Muscle of leg (tissue), 11 donors: ENCODE data around the gene SEMA3D. TPM values are rescaled to one million over a fixed set of nuclear protein-coding genes. Genes with fewer than 3 reads are reported as not detected.

Experiments used
- DNase-seq: peaks from one replicate; pipeline ENCODE4 v3.0.0; 2013
- H3K27ac ChIP-seq: one replicate; pipeline ENCODE4 v1.5.1; 2013; ENCODE audit warnings: mild to moderate bottlenecking, low read length, control low read depth
- H3K27me3 ChIP-seq: one replicate; pipeline ENCODE4 v1.6.1; 2013; ENCODE audit warnings: low read length; ENCODE audit not compliant: control insufficient read depth, insufficient read depth
- H3K36me3 ChIP-seq: one replicate; pipeline ENCODE4 v1.6.1; 2013; ENCODE audit warnings: low read length; ENCODE audit not compliant: control insufficient read depth, insufficient read depth
- H3K4me1 ChIP-seq: one replicate; pipeline ENCODE4 v1.6.1; 2013; ENCODE audit warnings: low read length; ENCODE audit not compliant: control insufficient read depth, insufficient read depth
- H3K4me3 ChIP-seq: one replicate; pipeline ENCODE4 v1.5.1; 2013; ENCODE audit warnings: low read length, control low read depth
- H3K9me3 ChIP-seq: replicated peaks from 2 replicates; pipeline ENCODE4 v1.6.1; 2013; ENCODE audit warnings: low read depth, low read length; ENCODE audit not compliant: control insufficient read depth
- WGBS: methylation state at CpG from one replicate; pipeline ENCODE4 v1.1.5; 2013; ENCODE audit warnings: missing lambda C conversion rate; ENCODE audit not compliant: insufficient coverage; 5-methylcytosine and 5-hydroxymethylcytosine counted together
- polyA plus RNA-seq, 8 donors: library from polyadenylated mRNA; unstranded; fragments of 120-200 nt; gene quantifications; one replicate each; pipeline versions ENCODE4 v1.2.1 to v1.2.3, GENCODE V29; 2013; ENCODE audit warnings: inconsistent platforms in 1 of 8, low replicate concordance in 1 of 8; ENCODE audit not compliant: insufficient read length in 8 of 8, insufficient read depth in 1 of 8
- total RNA-seq: library from RNA; stranded (reverse); fragments of 120-200 nt; gene quantifications from one replicate; pipeline ENCODE4 v1.2.4, GENCODE V29; 2013

The SEMA3D gene
- total and polyA plus RNA-seq, 9 donors = 8.5 to 29.3 (median 18.7) TPM

- peak; percentile 33 for DNase-seq
- no CpG with 5 or more reads among the region's 1 CpG for WGBS
- no peaks in the 10 kb centered on the region for H3K9me3 ChIP-seq
- no peak overlapping the region for H3K4me3 ChIP-seq
- no peaks in the 10 kb centered on the region for H3K36me3 ChIP-seq
- H3K4me1 ChIP-seq = no peaks in the 10 kb centered on the region
- no peaks in the 10 kb centered on the region for H3K27me3 ChIP-seq
- no peak overlapping the region for H3K27ac ChIP-seq
These were observed 22.5 kb downstream of the SEMA3D start for GRCh38 chr7:85164376-85164775.

DNA sequence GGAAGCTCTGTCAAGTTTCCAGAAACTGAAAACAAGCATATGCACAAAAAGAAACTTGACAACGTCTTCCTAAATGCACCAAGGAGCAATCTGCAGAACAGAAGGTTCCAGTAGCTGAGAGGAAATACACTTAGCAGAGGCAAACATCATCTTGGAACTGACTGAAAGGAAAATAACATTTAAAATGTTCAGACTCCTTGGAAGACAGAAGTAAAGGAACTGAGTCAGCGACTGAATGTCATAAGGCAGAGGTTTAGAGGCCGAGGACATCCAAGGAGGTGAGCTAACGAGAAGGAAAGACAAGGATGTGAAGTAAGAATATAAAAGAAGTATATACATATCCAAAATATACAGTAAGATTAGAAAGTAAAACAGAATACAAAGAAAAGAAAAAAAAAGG is 24.1 kb downstream of the SEMA3D start:
- no CpG with 5 or more reads among the region's 4 CpGs for WGBS
- Histone ChIP-seq H3K9me3 (no peaks in the 10 kb centered on the region), H3K4me1 (no peaks in the 10 kb centered on the region), H3K4me3 (no peak overlapping the region), H3K36me3 (no peaks in the 10 kb centered on the region), H3K27me3 (no peaks in the 10 kb centered on the region), H3K27ac (no peak overlapping the region)
- DNase-seq = peak; percentile 87

DNA sequence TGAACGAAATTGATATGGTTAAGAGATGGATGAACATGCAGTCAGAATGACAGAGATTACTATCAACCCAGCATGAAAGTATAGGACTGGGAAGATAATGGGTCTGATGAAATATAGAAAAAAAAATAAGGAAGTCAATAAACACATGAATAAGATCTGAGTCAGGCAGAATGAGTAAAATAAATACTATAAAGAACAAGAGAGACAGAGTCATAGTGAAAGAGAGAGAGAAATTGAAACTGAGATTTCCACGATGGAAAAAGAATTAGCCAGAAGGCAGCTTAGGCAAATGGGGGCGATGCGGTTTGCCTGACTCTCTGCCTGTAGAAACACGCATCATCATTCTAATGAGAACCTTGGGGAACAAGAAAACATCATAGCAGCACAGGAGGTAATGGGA is 26.6 kb downstream of the SEMA3D start:
- DNase-seq = no peak
- Histone ChIP-seq H3K4me3 (no peak overlapping the region), H3K27me3 (no peaks in the 10 kb centered on the region), H3K9me3 (no peaks in the 10 kb centered on the region), H3K27ac (no peak overlapping the region), H3K4me1 (no peaks in the 10 kb centered on the region), H3K36me3 (no peaks in the 10 kb centered on the region)
- WGBS = 97% methylated on average over 4 of the region's 5 CpGs

GRCh38 chr7:85159003-85159402 is 27.9 kb downstream of the SEMA3D start:
- no peaks in the 10 kb centered on the region for H3K36me3 ChIP-seq
- no CpG with 5 or more reads among the region's 1 CpG for WGBS
- H3K4me1 ChIP-seq = no peaks in the 10 kb centered on the region
- H3K9me3 ChIP-seq = no peaks in the 10 kb centered on the region
- no peak overlapping the region for H3K4me3 ChIP-seq
- DNase-seq = no peak
- no peaks in the 10 kb centered on the region for H3K27me3 ChIP-seq
- no peak overlapping the region for H3K27ac ChIP-seq

- H3K4me1 ChIP-seq = no peaks in the 10 kb centered on the region
- H3K4me3 ChIP-seq = no peak overlapping the region
- no peaks in the 10 kb centered on the region for H3K9me3 ChIP-seq
- no peaks in the 10 kb centered on the region for H3K27me3 ChIP-seq
- H3K36me3 ChIP-seq = no peaks in the 10 kb centered on the region
- no peak for DNase-seq
- no peak overlapping the region for H3K27ac ChIP-seq
- WGBS = no CpG with 5 or more reads among the region's 1 CpG
These were observed 30.1 kb downstream of the SEMA3D start for GRCh38 chr7:85156661-85157208.

DNA sequence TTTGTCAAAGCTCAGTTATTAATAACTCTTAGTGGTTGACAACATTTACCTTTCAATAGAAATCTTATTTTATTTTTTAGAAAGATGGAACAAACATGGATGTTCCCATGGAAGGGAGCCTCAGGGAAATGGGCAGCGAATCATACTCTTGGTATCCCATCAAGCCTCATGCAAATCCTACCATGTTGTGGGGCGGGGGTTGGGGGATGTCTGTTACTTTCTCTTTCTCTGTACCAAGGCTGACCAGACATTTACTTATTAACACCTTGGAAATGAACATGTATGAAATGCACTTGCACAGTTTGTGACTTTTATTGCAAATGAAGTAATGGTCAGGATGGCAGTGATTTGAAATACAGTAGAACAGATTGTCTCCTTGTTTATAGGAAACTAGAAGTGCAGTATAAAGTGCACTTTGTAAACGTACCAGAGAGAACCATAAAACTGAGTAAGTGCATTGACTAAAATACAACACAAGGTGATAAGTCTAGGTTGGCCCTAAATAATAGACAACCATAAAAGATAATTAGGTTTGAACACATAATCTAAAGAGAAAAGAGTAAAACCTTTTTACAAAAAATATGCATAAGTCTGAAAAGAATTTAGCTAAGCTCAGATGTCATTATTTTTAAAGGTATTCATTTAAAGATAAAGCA is 32.4 kb downstream of the SEMA3D start:
- DNase-seq = no peak
- no peaks in the 10 kb centered on the region for H3K36me3 ChIP-seq
- H3K4me3 ChIP-seq = no peak overlapping the region
- no peaks in the 10 kb centered on the region for H3K27me3 ChIP-seq
- no CpG with 5 or more reads among the region's 3 CpGs for WGBS
- no peaks in the 10 kb centered on the region for H3K4me1 ChIP-seq
- H3K27ac ChIP-seq = no peak overlapping the region
- H3K9me3 ChIP-seq = no peaks in the 10 kb centered on the region

GRCh38 chr7:85153715-85154114 is 33.1 kb downstream of the SEMA3D start:
- WGBS = 100% methylated on average over 1 of the region's 1 CpG
- Histone ChIP-seq H3K27me3 (no peaks in the 10 kb centered on the region), H3K27ac (no peak overlapping the region), H3K9me3 (no peaks in the 10 kb centered on the region), H3K36me3 (no peaks in the 10 kb centered on the region), H3K4me3 (no peak overlapping the region), H3K4me1 (no peaks in the 10 kb centered on the region)
- no peak for DNase-seq

DNA sequence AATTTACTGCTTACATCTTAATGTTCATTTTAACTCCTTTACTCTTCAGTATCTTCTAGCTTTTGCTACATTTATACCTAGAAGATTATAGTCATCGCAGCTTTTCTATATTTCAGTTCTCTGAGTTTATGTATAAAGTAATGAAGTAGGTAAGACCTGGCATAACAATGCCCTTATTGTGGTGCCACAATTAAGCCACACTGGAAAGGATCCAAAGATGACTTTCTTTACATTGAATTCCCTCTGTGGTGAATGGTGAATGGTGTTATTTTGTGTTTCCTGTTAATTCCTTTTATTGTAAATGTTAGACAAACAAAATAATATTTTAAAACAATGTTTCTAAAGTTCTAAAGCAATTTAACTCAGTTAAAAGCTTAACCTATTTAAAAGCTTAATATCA is 36.2 kb downstream of the SEMA3D start:
- Histone ChIP-seq H3K9me3 (no peaks in the 10 kb centered on the region), H3K36me3 (no peaks in the 10 kb centered on the region), H3K4me3 (no peak overlapping the region), H3K27me3 (no peaks in the 10 kb centered on the region), H3K27ac (no peak overlapping the region), H3K4me1 (no peaks in the 10 kb centered on the region)
- WGBS = no CpG with 5 or more reads among the region's 1 CpG
- no peak for DNase-seq

GRCh38 chr7:85144771-85145170 is 42.1 kb downstream of the SEMA3D start:
- H3K36me3 ChIP-seq = no peaks in the 10 kb centered on the region
- H3K4me3 ChIP-seq = no peak overlapping the region
- no CpG with 5 or more reads among the region's 1 CpG for WGBS
- H3K9me3 ChIP-seq = no peaks in the 10 kb centered on the region
- H3K27me3 ChIP-seq = no peaks in the 10 kb centered on the region
- H3K27ac ChIP-seq = no peak overlapping the region
- no peak for DNase-seq
- no peaks in the 10 kb centered on the region for H3K4me1 ChIP-seq

DNA sequence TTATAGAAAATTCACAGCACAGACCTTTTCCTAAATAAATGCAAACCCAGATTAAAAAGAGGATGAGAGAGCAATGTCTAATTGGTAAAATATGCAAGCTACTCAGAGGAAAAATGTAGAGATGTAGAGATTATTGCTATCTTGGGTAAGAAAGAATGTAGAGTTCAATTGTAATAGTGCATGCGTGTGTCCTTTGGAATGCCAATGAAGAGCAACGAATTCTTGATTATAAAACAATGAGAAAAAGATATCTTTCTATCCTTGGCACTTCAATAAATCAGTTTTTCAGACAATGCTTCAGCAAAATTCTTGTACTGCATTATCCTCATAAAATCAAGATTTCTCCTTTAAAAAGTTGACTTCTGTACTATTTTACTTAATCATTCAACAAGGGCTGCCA is 50.9 kb downstream of the SEMA3D start:
- Histone ChIP-seq H3K36me3 (no peaks in the 10 kb centered on the region), H3K9me3 (no peaks in the 10 kb centered on the region), H3K27ac (no peak overlapping the region), H3K4me1 (no peaks in the 10 kb centered on the region), H3K27me3 (no peaks in the 10 kb centered on the region), H3K4me3 (no peak overlapping the region)
- DNase-seq = peak; percentile 52
- no CpG with 5 or more reads among the region's 2 CpGs for WGBS

DNA sequence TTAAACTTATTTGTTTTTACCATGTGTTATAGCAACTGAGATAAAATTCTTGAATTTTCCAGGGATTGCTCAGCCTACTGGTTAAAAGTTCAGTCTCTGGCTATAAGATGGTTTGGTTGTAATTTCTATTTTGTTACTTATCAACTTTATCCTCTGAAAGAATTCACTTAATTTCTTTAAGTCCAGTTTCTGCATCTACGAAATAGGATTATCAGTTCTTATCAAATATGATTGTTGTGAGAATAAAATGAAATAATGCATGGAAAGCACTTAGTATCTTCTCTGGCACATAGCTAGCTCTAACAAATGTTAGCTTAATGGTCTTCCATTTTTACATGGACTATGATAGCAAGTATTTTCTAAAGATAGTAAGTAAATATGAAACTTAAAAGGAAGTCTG is 53.3 kb downstream of the SEMA3D start:
- DNase-seq = no peak
- Histone ChIP-seq H3K27ac (no peak overlapping the region), H3K36me3 (no peaks in the 10 kb centered on the region), H3K27me3 (no peaks in the 10 kb centered on the region), H3K4me3 (no peak overlapping the region), H3K9me3 (no peaks in the 10 kb centered on the region), H3K4me1 (no peaks in the 10 kb centered on the region)
- no CpG with 5 or more reads among the region's 1 CpG for WGBS
